K562 (cell line): Measurements from ENCODE around the gene COL26A1. TPM values are rescaled to one million over a fixed set of nuclear protein-coding genes. Genes with fewer than 3 reads are reported as not detected.

ENCODE experiments used
- ATAC-seq: fragments of 200-7000 bp; cut with Tn5 transposase; 3 replicates; pipeline ENCODE4 v1.9.1; 2020; ENCODE audit warnings: moderate library complexity
- BruUV-seq: library from RNA; stranded (reverse); fragments of 400-500 nt; replicated peaks from 2 replicates; lab custom pipeline; 2021; lab: Mats Ljungman, UMichigan
- CTCF ChIA-PET: fragments of 300-600 bp; formaldehyde crosslinking; extraction: SDS; loops from one replicate; lab custom pipeline; 2021; ENCODE audit warnings: low intra/inter-chr PET ratio; lab: Yijun Ruan, JAX
- POLR2A ChIA-PET: fragments of 300-600, 350-650 bp; sonication (Branson Sonifier 250); formaldehyde crosslinking; extraction: SDS; loops from one replicate; lab custom pipeline; 2021; ENCODE audit warnings: antibody characterized with exemption, inconsistent platforms; lab: Yijun Ruan, JAX
- DNase-seq, 4 experiments: peaks; one replicate each; pipeline versions ENCODE4 v3.0.0 to v3.0.0-alpha.2; 2011 to 2018; ENCODE audit warnings: low spot score in 3 of 4, mixed read lengths in 3 of 4; ENCODE audit errors: extremely low read depth in 1 of 4
- FAIRE-seq: peaks from 2 replicates; lab custom pipeline; 2011; peaks lifted over from hg19 to GRCh38; lab: Jason Lieb, UNC
- H2AFZ ChIP-seq: 2 replicates; pipeline ENCODE4 v1.6.0; 2011; ENCODE audit warnings: low read depth, low read length, control low read depth, inconsistent platforms
- H3K27ac ChIP-seq: fragments of 200-600 bp; 3 replicates; pipeline ENCODE4 v1.8.0; 2011; ENCODE audit warnings: low read depth, mild to moderate bottlenecking, control low read depth, inconsistent platforms, low read length, moderate library complexity, mixed read lengths; ENCODE audit errors: extremely low read depth
- H3K27me3 ChIP-seq, 2 experiments: fragments of 300-600 bp in 1 of 2; 2 replicates in 1 of 2; 3 replicates in 1 of 2; pipeline versions ENCODE4 v1.6.0 to v1.8.0; 2011; ENCODE audit warnings: inconsistent platforms in 2 of 2, low read length in 2 of 2, mild to moderate bottlenecking in 1 of 2, mixed read lengths in 1 of 2, moderate library complexity in 1 of 2; ENCODE audit not compliant: control insufficient read depth in 2 of 2, insufficient read depth in 2 of 2
- H3K36me3 ChIP-seq: fragments of 300-600 bp; 3 replicates; pipeline ENCODE4 v1.8.0; 2011; ENCODE audit warnings: mild to moderate bottlenecking, low read length, inconsistent platforms; ENCODE audit not compliant: control insufficient read depth, insufficient read depth
- H3K4me1 ChIP-seq, 2 experiments: fragments of 200-600 bp in 1 of 2; replicated peaks in 1 of 2; 2 replicates in 1 of 2; 3 replicates in 1 of 2; pipeline versions ENCODE4 v1.5.1 to v1.8.0; 2011; ENCODE audit warnings: inconsistent platforms in 2 of 2, low read length in 2 of 2, mild to moderate bottlenecking in 1 of 2, mixed read lengths in 1 of 2, moderate library complexity in 1 of 2; ENCODE audit not compliant: control insufficient read depth in 2 of 2, insufficient read depth in 2 of 2
- H3K4me2 ChIP-seq: 2 replicates; pipeline ENCODE4 v1.6.1; 2011; ENCODE audit warnings: low read length, control low read depth, inconsistent platforms, mixed read lengths; ENCODE audit not compliant: insufficient read depth
- H3K4me3 ChIP-seq: fragments of 200-600 bp; sonication (generic), shearing (Covaris generic); 2 replicates; pipeline ENCODE4 v1.5.1; 2016; ENCODE audit warnings: control low read depth, inconsistent platforms
- H3K79me2 ChIP-seq: fragments of 200-600 bp; 3 replicates; pipeline ENCODE4 v1.8.0; 2011; ENCODE audit warnings: low read length, inconsistent platforms; ENCODE audit not compliant: control insufficient read depth, insufficient read depth
- H3K9ac ChIP-seq, 2 experiments: 2 replicates each; pipeline versions ENCODE4 v1.6.0 to v1.6.1; 2011; ENCODE audit warnings: low read depth in 2 of 2, low read length in 2 of 2, control low read depth in 1 of 2, inconsistent platforms in 1 of 2, mild to moderate bottlenecking in 1 of 2, mixed read lengths in 1 of 2; ENCODE audit not compliant: insufficient read depth in 1 of 2
- H3K9me1 ChIP-seq: one replicate; pipeline ENCODE4 v1.6.0; 2011; ENCODE audit warnings: inconsistent platforms, mild to moderate bottlenecking, low read length, moderate library complexity; ENCODE audit not compliant: control insufficient read depth, insufficient read depth
- H3K9me3 ChIP-seq: replicated peaks from 2 replicates; pipeline ENCODE4 v1.5.1; 2011; ENCODE audit warnings: low read depth, low read length, inconsistent platforms; ENCODE audit not compliant: control insufficient read depth, insufficient read depth
- H4K20me1 ChIP-seq: replicated peaks from 2 replicates; pipeline ENCODE4 v1.6.1; 2011; ENCODE audit warnings: low read length, inconsistent platforms, mixed read lengths; ENCODE audit not compliant: control insufficient read depth, insufficient read depth
- CHD4 ChIP-seq: fragments of 200-600 bp; sonication (generic); IDR thresholded peaks from 3 replicates; pipeline ENCODE4 v1.6.1; 2012; ENCODE audit warnings: low read depth, mild to moderate bottlenecking, mixed read lengths, low read length, inconsistent platforms; ENCODE audit not compliant: insufficient read depth, insufficient replicate concordance, poor library complexity, severe bottlenecking
- E4F1 ChIP-seq: fragments of 250-450 bp; sonication (Bioruptor Pico); IDR thresholded peaks from 2 replicates; pipeline ENCODE4 v1.5.0; 2021; ENCODE audit warnings: mild to moderate bottlenecking, borderline replicate concordance
- IRF2 ChIP-seq: sonication (generic); formaldehyde crosslinking; IDR thresholded peaks from 2 replicates; pipeline ENCODE4 v1.8.1; 2022; ENCODE audit warnings: mild to moderate bottlenecking, missing genetic modification reagents
- JUNB ChIP-seq: fragments of 450-650 bp; formaldehyde crosslinking; conservative IDR thresholded peaks from 2 replicates; pipeline ENCODE4 v1.4.0; 2020; ENCODE audit warnings: mild to moderate bottlenecking
- RFX5 ChIP-seq: IDR thresholded peaks from 2 replicates; pipeline ENCODE4 v1.6.1; 2011; ENCODE audit warnings: low read depth, mild to moderate bottlenecking, improper control_type of control experiment, low read length
- STAG1 ChIP-seq: sonication (generic); formaldehyde crosslinking; IDR thresholded peaks from 2 replicates; pipeline ENCODE4 v1.5.0; 2020; ENCODE audit warnings: missing genetic modification reagents, borderline replicate concordance
- TAL1 ChIP-seq: fragments of 450-650 bp; IDR thresholded peaks from 2 replicates; pipeline ENCODE4 v1.6.1; 2016; ENCODE audit warnings: mild to moderate bottlenecking
- WGBS: fragments of 100-300 bp; shearing (Covaris generic); methylation state at CpG from one replicate; pipeline ENCODE4 v1.1.6; 2016; ENCODE audit warnings: low coverage, mixed read lengths; ENCODE audit not compliant: insufficient coverage; ENCODE audit errors: missing lambda C conversion rate; 5-methylcytosine and 5-hydroxymethylcytosine counted together
- in situ Hi-C: fragments of 300-500 bp; cut with MboI; formaldehyde crosslinking; loops from 4 replicates; pipeline ENCODE4 v1.15.0; 2018; ENCODE audit warnings: inconsistent platforms, mixed read lengths
- intact Hi-C: fragments of 100-400 bp; cut with micrococcal nuclease; formaldehyde crosslinking; loops from 2 replicates; pipeline ENCODE4 v1.14.2; 2022
- polyA plus RNA-seq, 8 experiments: library from polyadenylated mRNA; depleted of rRNA in 4 of 8; stranded (reverse) in 5 of 8; unstranded in 3 of 8; fragments of >200 nt; fragmentation: Nextera tagmentation in 2 of 8; fragmentation: Illumina TruSeq in 1 of 8; extraction: Ambion mirVana in 2 of 8; extraction: Trizol in 1 of 8; gene quantifications; 2 replicates each; pipeline versions ENCODE4 v1.2.1 to v1.2.3, GENCODE V29; 2011 to 2014; ENCODE audit warnings: inconsistent platforms in 1 of 8, missing spikeins in 1 of 8
- total RNA-seq, 7 experiments: library from RNA; depleted of rRNA in 6 of 7; stranded (reverse); fragments of >200 nt in 6 of 7; fragmentation: Illumina TruSeq in 2 of 7; extraction: Trizol in 2 of 7; gene quantifications; 2 replicates each; pipeline versions ENCODE4 v1.2.1 to v1.2.3, GENCODE V29; 2011 to 2021; ENCODE audit warnings: low replicate concordance in 1 of 7

The COL26A1 gene
- total and polyA plus RNA-seq, 9 of the 15 experiments (the other 6 are each of a cell fraction or from before 2014, with no cell fraction given): 0.04 to 0.39 (median 0.07) TPM; not detected in 5

- H3K27ac ChIP-seq: no peak overlapping the region
- ATAC-seq (no peak), FAIRE-seq (no peak), DNase-seq (no peak)
- in situ Hi-C loops: no loop called here
- no peak for TF ChIP-seq STAG1 (CRISPR knock-in tag)
- TF ChIP-seq JUNB (CRISPR knock-in tag): no peak
- no peak for TF ChIP-seq IRF2 (CRISPR knock-in tag)
- TF ChIP-seq TAL1: no peak
- no peak for TF ChIP-seq CHD4
- TF ChIP-seq RFX5: no peak
- TF ChIP-seq E4F1: no peak
- no TSS peak for BruUV-seq
- H3K9me1 ChIP-seq: no peaks in the 10 kb centered on the region
- intact Hi-C loops: no loop called here
- peaks cover 5% of the 10 kb centered on the region; the same call in 1 of the 2 replicates for H3K9me3 ChIP-seq
- no peaks in the 10 kb centered on the region for H4K20me1 ChIP-seq
- H3K4me3 ChIP-seq: no peak overlapping the region
- no peak overlapping the region for H3K9ac ChIP-seq
- CTCF ChIA-PET: no interaction called here
- no peak overlapping the region for H2AFZ ChIP-seq
- H3K4me1 ChIP-seq: 0 out of 5 replicates have a peak, but pooled peaks cover 0 to 4% of the 10 kb centered on the region in 2 experiments
- H3K4me2 ChIP-seq: no peak overlapping the region
- POLR2A ChIA-PET: interaction anchor here (1.7 kb wide), 1 partner anchor 17 kb away, joined by 3 read pairs; no protein-coding TSS in a partner anchor
- peaks cover 14 to 39% of the 10 kb centered on the region in 2 experiments; a peak in 4 of 5 replicates for H3K27me3 ChIP-seq
- no peaks in the 10 kb centered on the region for H3K36me3 ChIP-seq
- 12% methylated on average over 3 of the region's 3 CpGs for WGBS
- no peaks in the 10 kb centered on the region for H3K79me2 ChIP-seq
Observed at GRCh38 chr7:101582971-101583370, 220.3 kb downstream of the COL26A1 start.
